A549 (cell line): ENCODE data around the gene SETD3.

Source experiments
- CEBPB ChIP-seq, 2 experiments: fragments of >200 bp in 1 of 2; sonication (Bioruptor Twin) in 1 of 2; formaldehyde crosslinking in 1 of 2; IDR thresholded peaks; 2 replicates each; pipeline ENCODE4 v1.6.1; 2012 to 2016
- ESRRA ChIP-seq: fragments of 150-350 bp; IDR thresholded peaks from 2 replicates; pipeline ENCODE4 v1.6.1; 2014; ENCODE audit warnings: mild to moderate bottlenecking, low read length, borderline replicate concordance
- TF ChIP-seq, protein P1 (sequence below): IDR thresholded peaks from 2 replicates; pipeline ENCODE4 v1.6.1; 2012
- TF ChIP-seq, protein P2 (sequence below): fragments of >200 bp; sonication (Bioruptor Twin); formaldehyde crosslinking; IDR thresholded peaks from 3 replicates; pipeline ENCODE4 v1.5.1; 2016
- TF ChIP-seq, protein P3 (sequence below): fragments of >200 bp; sonication (Bioruptor Twin); formaldehyde crosslinking; IDR thresholded peaks from 2 replicates; pipeline ENCODE4 v1.6.1; 2016

DNA sequence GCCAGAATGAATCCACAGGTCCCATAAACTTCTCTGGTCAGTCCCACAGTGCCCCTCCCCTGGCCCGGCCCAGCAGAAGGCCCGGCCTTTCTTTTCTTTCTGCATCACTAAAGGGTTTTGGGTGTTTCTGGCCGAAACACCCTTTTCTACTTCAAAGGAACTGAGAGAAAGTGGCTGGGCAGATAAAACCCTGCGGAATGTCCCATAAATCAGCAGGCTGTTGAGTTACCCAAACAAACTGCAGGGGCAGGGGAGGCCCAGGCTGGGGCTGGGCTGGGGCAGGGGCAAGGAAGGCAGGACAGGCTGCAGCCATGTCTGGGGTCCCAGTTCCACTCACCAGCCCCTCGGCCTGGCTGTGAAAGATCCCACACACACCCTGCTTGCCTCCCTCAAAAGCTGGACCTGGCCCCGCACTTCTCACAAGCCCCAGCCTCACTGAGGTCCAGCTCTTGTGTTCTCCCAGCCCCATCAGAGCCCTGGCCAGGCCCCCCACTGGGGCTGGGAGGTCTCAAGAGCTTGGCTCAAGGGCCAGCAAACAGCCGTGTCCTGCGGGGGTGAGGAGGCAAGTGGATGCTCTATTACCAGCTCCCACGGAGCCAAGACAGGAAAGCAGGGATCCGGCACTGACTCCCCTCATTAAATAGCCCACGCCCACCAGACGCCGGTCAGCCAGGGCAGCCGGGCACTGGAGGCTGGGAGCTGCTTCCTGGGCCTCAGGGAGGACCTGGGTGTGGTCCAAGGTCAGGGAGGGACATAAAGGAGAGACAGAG is 42.5 kb upstream of the SETD3 start:
- TF ChIP-seq, protein P1, sequence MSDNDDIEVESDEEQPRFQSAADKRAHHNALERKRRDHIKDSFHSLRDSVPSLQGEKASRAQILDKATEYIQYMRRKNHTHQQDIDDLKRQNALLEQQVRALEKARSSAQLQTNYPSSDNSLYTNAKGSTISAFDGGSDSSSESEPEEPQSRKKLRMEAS, result no peak
- TF ChIP-seq, protein P2, sequence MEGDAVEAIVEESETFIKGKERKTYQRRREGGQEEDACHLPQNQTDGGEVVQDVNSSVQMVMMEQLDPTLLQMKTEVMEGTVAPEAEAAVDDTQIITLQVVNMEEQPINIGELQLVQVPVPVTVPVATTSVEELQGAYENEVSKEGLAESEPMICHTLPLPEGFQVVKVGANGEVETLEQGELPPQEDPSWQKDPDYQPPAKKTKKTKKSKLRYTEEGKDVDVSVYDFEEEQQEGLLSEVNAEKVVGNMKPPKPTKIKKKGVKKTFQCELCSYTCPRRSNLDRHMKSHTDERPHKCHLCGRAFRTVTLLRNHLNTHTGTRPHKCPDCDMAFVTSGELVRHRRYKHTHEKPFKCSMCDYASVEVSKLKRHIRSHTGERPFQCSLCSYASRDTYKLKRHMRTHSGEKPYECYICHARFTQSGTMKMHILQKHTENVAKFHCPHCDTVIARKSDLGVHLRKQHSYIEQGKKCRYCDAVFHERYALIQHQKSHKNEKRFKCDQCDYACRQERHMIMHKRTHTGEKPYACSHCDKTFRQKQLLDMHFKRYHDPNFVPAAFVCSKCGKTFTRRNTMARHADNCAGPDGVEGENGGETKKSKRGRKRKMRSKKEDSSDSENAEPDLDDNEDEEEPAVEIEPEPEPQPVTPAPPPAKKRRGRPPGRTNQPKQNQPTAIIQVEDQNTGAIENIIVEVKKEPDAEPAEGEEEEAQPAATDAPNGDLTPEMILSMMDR, result no peak
- TF ChIP-seq ESRRA (no peak), CEBPB (IDR thresholded peaks at IDR 0.05) (no peak)
- TF ChIP-seq, protein P3, sequence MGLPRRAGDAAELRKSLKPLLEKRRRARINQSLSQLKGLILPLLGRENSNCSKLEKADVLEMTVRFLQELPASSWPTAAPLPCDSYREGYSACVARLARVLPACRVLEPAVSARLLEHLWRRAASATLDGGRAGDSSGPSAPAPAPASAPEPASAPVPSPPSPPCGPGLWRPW, result no peak
